GM10266 (cell line): ENCODE measurements around the gene FES.

Source experiments
- DNase-seq: peaks from one replicate; pipeline ENCODE4 v3.0.0; 2012; ENCODE audit errors: extremely low spot score
- CTCF ChIP-seq: IDR thresholded peaks from 2 replicates; pipeline ENCODE4 v1.5.1; 2012; ENCODE audit warnings: mild to moderate bottlenecking, low read depth; ENCODE audit not compliant: control insufficient read depth, insufficient read depth; ENCODE audit errors: missing control alignments

The FES gene

GRCh38 chr15:90934949-90935751 is 50.8 kb downstream of the FES start, which contains the start of gene UNC45A:
UNC45A (plus strand) TSS chr15:90935285; CDS start chr15:90935325, 40 bp downstream.
- TF ChIP-seq CTCF = no peak
- peak; percentile 97 for DNase-seq

GRCh38 chr15:90936823-90937222 is 52.5 kb downstream of the FES start:
- no peak for DNase-seq
- no peak for TF ChIP-seq CTCF

GRCh38 chr15:90938261-90938660 is 54.0 kb downstream of the FES start:
- no peak for DNase-seq
- no peak for TF ChIP-seq CTCF

GRCh38 chr15:90939756-90940155 is 55.5 kb downstream of the FES start:
- TF ChIP-seq CTCF = no peak
- DNase-seq = no peak

GRCh38 chr15:90941038-90941437 is 56.7 kb downstream of the FES start:
- TF ChIP-seq CTCF = no peak
- DNase-seq = no peak

- no peak for DNase-seq
- TF ChIP-seq CTCF = no peak
Observed at GRCh38 chr15:90942354-90943120, 58.2 kb downstream of the FES start.

- no peak for DNase-seq
- no peak for TF ChIP-seq CTCF
Observed at GRCh38 chr15:90945091-90945490, 60.8 kb downstream of the FES start.
